Measurements from ENCODE around the gene FGF1.
A peak's percentile ranks its signal among the peaks of the same experiment; 100 is the strongest.

- peak; percentile 74 for TF ChIP-seq CTCF (IDR thresholded peaks at IDR 0.05; ENCODE audit: low read depth, low read length)
- no peak for TF ChIP-seq MYC (IDR thresholded peaks at IDR 0.05; ENCODE audit: low read depth, low read length)
Observed at GRCh38 chr5:142548739-142549275, 137.1 kb downstream of the FGF1 start.
